ENCODE data around the gene IQGAP3.

GRCh38 chr1:156571261-156571852 lies 1.0 kb downstream of the IQGAP3 start:
- TF ChIP-seq CTCF (IDR thresholded peaks at IDR 0.05 in 8 of 11, conservative IDR thresholded peaks at IDR 0.05 in 3 of 11), result no peak
- TF ChIP-seq POLR2AphosphoS5 (IDR thresholded peaks at IDR 0.05), result no peak
- no peak for TF ChIP-seq POLR2A (IDR thresholded peaks at IDR 0.05)
